Mesothelial cell of epicardium (in vitro differentiated cells): ENCODE measurements around the gene PDZD7. TPM values are rescaled to one million over a fixed set of nuclear protein-coding genes. Genes with fewer than 3 reads are reported as not detected.

Experiments used
- DNase-seq, 2 experiments: peaks; one replicate each; pipeline ENCODE4 v3.0.0; 2021; ENCODE audit warnings: low spot score in 2 of 2; ENCODE audit not compliant: unreplicated experiment in 2 of 2
- H3K27ac Mint-ChIP-seq: 2 replicates; pipeline ENCODE4 v1.8.0; 2021; ENCODE audit warnings: mixed read lengths
- H3K27me3 Mint-ChIP-seq: 2 replicates; pipeline ENCODE4 v1.8.0; 2021; ENCODE audit warnings: low read depth, mixed read lengths
- H3K36me3 Mint-ChIP-seq: 2 replicates; pipeline ENCODE4 v1.8.0; 2021; ENCODE audit warnings: mixed read lengths
- H3K4me1 Mint-ChIP-seq: 2 replicates; pipeline ENCODE4 v1.8.0; 2021; ENCODE audit warnings: mixed read lengths
- H3K4me3 Mint-ChIP-seq: 2 replicates; pipeline ENCODE4 v1.8.0; 2021; ENCODE audit warnings: mild to moderate bottlenecking, moderate library complexity, mixed read lengths
- H3K9me3 Mint-ChIP-seq: 2 replicates; pipeline ENCODE4 v1.8.0; 2021; ENCODE audit warnings: mixed read lengths
- CTCF ChIP-seq: fragments of 200-600 bp; sonication (generic); IDR thresholded peaks from one replicate; pipeline ENCODE4 v1.5.0; 2021; ENCODE audit warnings: antibody characterized with exemption; ENCODE audit not compliant: unreplicated experiment
- total RNA-seq: library from RNA; stranded (reverse); gene quantifications from 3 replicates; pipeline ENCODE4 v1.2.1, GENCODE V29; 2021

The PDZD7 gene
- total RNA-seq, 1 donor from 2014 or later: 1.8 TPM

- Mint-ChIP-seq H3K27ac (no peak overlapping the region), H3K4me1 (peaks cover 20% of the 10 kb centered on the region), H3K4me3 (peak overlapping the region; percentile 42), H3K36me3 (peaks cover 6% of the 10 kb centered on the region), H3K9me3 (no peaks in the 10 kb centered on the region), H3K27me3 (no peaks in the 10 kb centered on the region)
- no peak for DNase-seq
- no peak for TF ChIP-seq CTCF
Measured at GRCh38 chr10:101003639-101004206, 27.2 kb downstream of the PDZD7 start.

- no peak for TF ChIP-seq CTCF
- Mint-ChIP-seq H3K4me3 (no peak overlapping the region), H3K4me1 (peaks cover 25% of the 10 kb centered on the region), H3K36me3 (peaks cover 6% of the 10 kb centered on the region), H3K27ac (no peak overlapping the region), H3K9me3 (no peaks in the 10 kb centered on the region), H3K27me3 (no peaks in the 10 kb centered on the region)
- no peak for DNase-seq
Measured at GRCh38 chr10:101002456-101002855, 28.5 kb downstream of the PDZD7 start.

GRCh38 chr10:101001659-101002035, 29.3 kb downstream of the PDZD7 start:
- Mint-ChIP-seq H3K4me3 (peak overlapping the region; percentile 73), H3K4me1 (peaks cover 26% of the 10 kb centered on the region), H3K36me3 (peaks cover 6% of the 10 kb centered on the region), H3K9me3 (no peaks in the 10 kb centered on the region), H3K27me3 (no peaks in the 10 kb centered on the region), H3K27ac (peak overlapping the region; percentile 92)
- no peak for DNase-seq
- TF ChIP-seq CTCF: no peak

- TF ChIP-seq CTCF: no peak
- H3K36me3 Mint-ChIP-seq: peaks cover 6% of the 10 kb centered on the region
- peak overlapping the region; percentile 92 for H3K27ac Mint-ChIP-seq
- H3K4me1 Mint-ChIP-seq: peaks cover 32% of the 10 kb centered on the region
- H3K27me3 Mint-ChIP-seq: no peaks in the 10 kb centered on the region
- H3K4me3 Mint-ChIP-seq: peak overlapping the region; percentile 73
- DNase-seq: no peak
- no peaks in the 10 kb centered on the region for H3K9me3 Mint-ChIP-seq
Measured at GRCh38 chr10:101000915-101001658, 29.8 kb downstream of the PDZD7 start.

GRCh38 chr10:101000127-101000914, 30.6 kb downstream of the PDZD7 start:
- peaks cover 5% of the 10 kb centered on the region for H3K36me3 Mint-ChIP-seq

More at GRCh38 chr10:101000127-101000914, 30.6 kb downstream of the PDZD7 start:
- peak overlapping the region; percentile 73 for H3K4me3 Mint-ChIP-seq
- H3K4me1 Mint-ChIP-seq: peaks cover 39% of the 10 kb centered on the region
- peak in 1 of 2 experiments; percentile 65 for DNase-seq
- H3K9me3 Mint-ChIP-seq: no peaks in the 10 kb centered on the region
- H3K27ac Mint-ChIP-seq: peak overlapping the region; percentile 92
- TF ChIP-seq CTCF: no peak
- H3K27me3 Mint-ChIP-seq: no peaks in the 10 kb centered on the region
